B cell (primary cell): ENCODE results near the gene RILPL2. TPM values are rescaled to one million over a fixed set of nuclear protein-coding genes. Genes with fewer than 3 reads are reported as not detected.
"Not testable (repeated sequence)": the region's sequence is repeated elsewhere in the genome, so short reads cannot be mapped to it uniquely, and the experiment has no call there.

Experiments
- ATAC-seq: fragments of 200-7000 bp; cut with Tn5 transposase; one replicate; pipeline ENCODE4 v1.10.0; 2021; ENCODE audit warnings: low read depth, mild to moderate bottlenecking, moderate number of reproducible peaks, moderate library complexity
- CTCF ChIA-PET: fragments of 350-600 bp; sonication (Branson Sonifier 250); formaldehyde crosslinking; loops from one replicate; lab custom pipeline; 2021; ENCODE audit warnings: antibody characterized with exemption, inconsistent platforms; lab: Charles Lee
- POLR2A ChIA-PET: fragments of 350-600 bp; sonication (Branson Sonifier 250); formaldehyde crosslinking; loops from one replicate; lab custom pipeline; 2021; ENCODE audit warnings: antibody characterized with exemption; lab: Charles Lee
- DNase-seq: peaks from one replicate; pipeline ENCODE4 v3.0.0; 2013
- H2AFZ ChIP-seq: 2 replicates; pipeline ENCODE4 v1.6.1; 2012; ENCODE audit warnings: mild to moderate bottlenecking, low read depth, low read length; ENCODE audit not compliant: insufficient read depth, poor library complexity, severe bottlenecking
- H3K27ac ChIP-seq, 2 donors: 1 replicate in 1 of 2; 2 replicates in 1 of 2; pipeline ENCODE4 v1.5.1; 2012 to 2013; ENCODE audit warnings: low read length in 2 of 2, mild to moderate bottlenecking in 2 of 2, moderate library complexity in 1 of 2
- H3K27me3 ChIP-seq, 4 experiments: fragments of 200-600 bp in 1 of 4; sonication (generic) in 1 of 4; replicated peaks in 1 of 4; 1 replicate in 2 of 4; 2 replicates in 2 of 4; pipeline versions ENCODE4 v1.6.1 to v1.7.0; 2013 to 2016; ENCODE audit warnings: low read length in 3 of 4, mild to moderate bottlenecking in 2 of 4, mixed read lengths in 1 of 4, moderate library complexity in 1 of 4; ENCODE audit not compliant: insufficient read depth in 4 of 4, control insufficient read depth in 3 of 4; ENCODE audit errors: control extremely low read depth in 1 of 4
- H3K36me3 ChIP-seq, 2 experiments: replicated peaks in 1 of 2; 1 replicate in 1 of 2; 2 replicates in 1 of 2; pipeline versions ENCODE4 v1.6.1 to v1.7.1; 2013; ENCODE audit warnings: low read length in 1 of 2; ENCODE audit not compliant: insufficient read depth in 2 of 2, control insufficient read depth in 1 of 2; ENCODE audit errors: control extremely low read depth in 1 of 2, extremely low read depth in 1 of 2
- H3K4me1 ChIP-seq, 2 donors: fragments of 200-600 bp in 1 of 2; sonication (generic) in 1 of 2; 1 replicate in 1 of 2; 2 replicates in 1 of 2; pipeline versions ENCODE4 v1.5.1 to v1.6.1; 2013 to 2017; ENCODE audit warnings: low read length in 2 of 2; ENCODE audit not compliant: control insufficient read depth in 2 of 2, insufficient read depth in 2 of 2
- H3K4me2 ChIP-seq: replicated peaks from 2 replicates; pipeline ENCODE3; 2012; ENCODE audit warnings: mild to moderate bottlenecking, low read depth, low read length; ENCODE audit not compliant: poor library complexity, severe bottlenecking
- H3K4me3 ChIP-seq, 5 experiments: fragments of 200-600 bp in 1 of 5; sonication (generic) in 1 of 5; 1 replicate in 3 of 5; 2 replicates in 2 of 5; pipeline versions ENCODE4 v1.5.1 to v1.7.0; 2011 to 2016; ENCODE audit warnings: low read length in 4 of 5, mild to moderate bottlenecking in 4 of 5, low read depth in 2 of 5, control low read depth in 1 of 5, moderate library complexity in 1 of 5; ENCODE audit not compliant: insufficient read depth in 1 of 5; ENCODE audit errors: control extremely low read depth in 1 of 5, extremely low read depth in 1 of 5
- H3K79me2 ChIP-seq: fragments of 200-600 bp; sonication (generic); one replicate; pipeline ENCODE4 v1.6.0; 2016; ENCODE audit warnings: low read length; ENCODE audit not compliant: control insufficient read depth, insufficient read depth
- H3K9ac ChIP-seq: fragments of 200-600 bp; sonication (generic); 2 replicates; pipeline ENCODE4 v1.6.1; 2017; ENCODE audit warnings: mild to moderate bottlenecking, low read length, moderate library complexity
- H3K9me3 ChIP-seq, 3 donors: one replicate each; pipeline versions ENCODE4 v1.6.1 to v1.7.1; 2013; ENCODE audit warnings: low read length in 2 of 3; ENCODE audit not compliant: control insufficient read depth in 2 of 3, insufficient read depth in 1 of 3; ENCODE audit errors: control extremely low read depth in 1 of 3
- H4K20me1 ChIP-seq: 2 replicates; pipeline ENCODE4 v1.6.0; 2012; ENCODE audit warnings: mild to moderate bottlenecking, low read length; ENCODE audit not compliant: insufficient read depth, control insufficient read depth, poor library complexity, severe bottlenecking
- H3K27ac Mint-ChIP-seq: one replicate; pipeline ENCODE4 v1.8.0; 2021; ENCODE audit warnings: mixed read lengths
- H3K27me3 Mint-ChIP-seq: one replicate; pipeline ENCODE4 v1.8.0; 2021; ENCODE audit warnings: mixed read lengths
- H3K4me1 Mint-ChIP-seq: one replicate; pipeline ENCODE4 v1.8.0; 2021; ENCODE audit warnings: mixed read lengths
- H3K4me3 Mint-ChIP-seq: one replicate; pipeline ENCODE4 v1.8.0; 2021; ENCODE audit warnings: mixed read lengths
- H3K9me3 Mint-ChIP-seq: one replicate; pipeline ENCODE4 v1.8.0; 2022; ENCODE audit warnings: mixed read lengths; ENCODE audit not compliant: insufficient read depth
- WGBS: methylation state at CpG from one replicate; pipeline ENCODE4 v1.1.5; 2013; ENCODE audit warnings: missing lambda C conversion rate; ENCODE audit not compliant: insufficient coverage; 5-methylcytosine and 5-hydroxymethylcytosine counted together
- intact Hi-C: fragments of 100-400 bp; cut with micrococcal nuclease; formaldehyde crosslinking; loops from one replicate; pipeline ENCODE4 v1.10.0; 2022
- polyA plus RNA-seq: library from polyadenylated mRNA; depleted of rRNA; stranded (reverse); fragments of >200 nt; gene quantifications from 2 replicates; pipeline ENCODE4 v1.2.3, GENCODE V29; 2012
- total RNA-seq, 2 donors: library from RNA; stranded (reverse); fragments of 120-200 nt in 1 of 2; gene quantifications; 1 replicate in 1 of 2; 2 replicates in 1 of 2; pipeline versions ENCODE4 v1.2.3 to v1.2.4, GENCODE V29; 2013 to 2022

RILPL2 gene
- total and polyA plus RNA-seq, 2 donors (not counting 1 experiment from before 2014, with no cell fraction given) = 4.0 to 12.6 TPM

DNA sequence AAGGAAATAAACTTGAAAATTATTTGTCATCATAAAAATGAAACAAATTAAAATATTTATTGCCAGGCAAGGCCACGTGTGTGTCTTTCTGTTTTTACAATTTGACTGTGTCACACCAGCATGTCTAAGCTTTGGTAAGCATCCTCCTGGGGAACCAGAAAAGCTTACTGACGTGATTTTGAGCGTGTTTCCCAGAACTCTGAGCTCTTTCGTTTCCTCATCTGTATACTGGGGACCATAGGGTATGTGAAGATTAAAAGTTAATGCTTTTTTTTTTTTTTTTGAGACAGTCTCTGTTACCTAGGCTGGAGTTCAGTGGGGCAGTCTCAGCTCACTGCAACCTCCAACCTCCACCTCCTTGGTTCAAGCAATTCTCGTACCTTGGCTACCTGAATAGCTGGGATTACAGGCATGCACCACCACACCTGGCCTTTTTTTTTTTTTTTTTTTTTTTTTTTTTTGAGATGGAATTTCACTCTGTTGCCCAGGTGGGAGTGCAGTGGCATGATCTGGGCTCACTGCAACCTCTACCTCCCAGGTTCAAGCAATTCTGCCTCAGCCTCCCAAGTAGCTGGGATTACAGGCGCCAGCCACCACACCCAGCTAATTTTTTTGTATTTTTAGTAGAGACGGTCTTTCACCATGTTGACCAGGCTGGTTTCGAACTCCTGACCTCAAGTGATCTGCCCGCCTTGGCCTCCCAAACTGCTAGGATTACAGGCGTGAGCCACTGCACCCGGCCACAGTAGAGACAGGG lies 27.0 kb downstream of the RILPL2 start:
- H3K27me3 ChIP-seq, H4K20me1 ChIP-seq, H3K4me3 ChIP-seq, H3K9me3 Mint-ChIP-seq, H3K9me3 ChIP-seq, intact Hi-C loops, H3K27me3 Mint-ChIP-seq, H3K4me2 ChIP-seq, H3K9ac ChIP-seq, H3K4me1 Mint-ChIP-seq, H3K4me3 Mint-ChIP-seq, H3K27ac ChIP-seq, H3K79me2 ChIP-seq, H3K4me1 ChIP-seq, H2AFZ ChIP-seq: not testable (repeated sequence)
- peaks cover 4 to 30% of the 10 kb centered on the region in 2 experiments for H3K36me3 ChIP-seq
- 85% methylated on average over 8 of the region's 11 CpGs for WGBS
- peak; percentile 70 for ATAC-seq
- ChIA-PET POLR2A (interaction anchor here (0.6 to 0.9 kb wide), 4 partner anchors 18 to 237 kb away, joined by 3 to 10 read pairs (median 4); no protein-coding TSS in a partner anchor), CTCF (interaction anchor here (0.9 to 2.0 kb wide), 4 partner anchors 19 to 60 kb away, joined by 3 to 10 read pairs (median 5); partner anchors contain the start of gene KMT5A)
- peak overlapping the region; percentile 59 for H3K27ac Mint-ChIP-seq
- DNase-seq = peak; percentile 37

DNA sequence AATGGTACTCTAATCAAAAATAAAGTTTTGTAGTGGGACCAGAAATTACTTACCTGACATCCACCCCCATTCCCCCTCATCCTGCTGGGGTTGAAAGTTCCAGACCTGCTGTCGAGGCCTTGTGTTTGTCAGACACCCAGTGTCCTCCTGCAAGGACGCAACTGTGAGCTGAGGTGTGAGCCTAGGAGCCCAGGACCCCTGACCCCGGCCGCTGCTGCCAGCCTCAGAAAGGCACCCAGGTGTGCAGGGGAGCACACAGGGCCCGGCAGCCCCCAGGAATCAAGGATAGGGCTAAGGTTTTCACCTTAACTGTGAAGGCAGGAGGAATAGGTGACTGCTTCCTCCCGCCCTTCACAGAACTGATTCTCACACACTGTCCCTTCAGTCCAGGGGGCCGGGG lies 27.9 kb downstream of the RILPL2 start:
- ATAC-seq, H3K4me1 Mint-ChIP-seq, H3K27me3 Mint-ChIP-seq, H3K79me2 ChIP-seq, H3K4me1 ChIP-seq, DNase-seq, H2AFZ ChIP-seq, intact Hi-C loops, H3K27me3 ChIP-seq, H3K9ac ChIP-seq, H3K27ac Mint-ChIP-seq, H3K9me3 ChIP-seq, H4K20me1 ChIP-seq, H3K4me3 ChIP-seq, H3K9me3 Mint-ChIP-seq, H3K4me2 ChIP-seq, H3K4me3 Mint-ChIP-seq, H3K27ac ChIP-seq: not testable (repeated sequence)
- POLR2A ChIA-PET = interaction anchor here (0.6 to 0.9 kb wide), 3 partner anchors 19 to 236 kb away, joined by 3 to 10 read pairs (median 3); no protein-coding TSS in a partner anchor
- CTCF ChIA-PET = interaction anchor here (0.9 to 2.0 kb wide), 4 partner anchors 18 to 60 kb away, joined by 3 to 10 read pairs (median 5); partner anchors contain the start of gene KMT5A
- H3K36me3 ChIP-seq = peaks cover 5 to 38% of the 10 kb centered on the region in 2 experiments
- WGBS = 100% methylated on average over 4 of the region's 7 CpGs

DNA sequence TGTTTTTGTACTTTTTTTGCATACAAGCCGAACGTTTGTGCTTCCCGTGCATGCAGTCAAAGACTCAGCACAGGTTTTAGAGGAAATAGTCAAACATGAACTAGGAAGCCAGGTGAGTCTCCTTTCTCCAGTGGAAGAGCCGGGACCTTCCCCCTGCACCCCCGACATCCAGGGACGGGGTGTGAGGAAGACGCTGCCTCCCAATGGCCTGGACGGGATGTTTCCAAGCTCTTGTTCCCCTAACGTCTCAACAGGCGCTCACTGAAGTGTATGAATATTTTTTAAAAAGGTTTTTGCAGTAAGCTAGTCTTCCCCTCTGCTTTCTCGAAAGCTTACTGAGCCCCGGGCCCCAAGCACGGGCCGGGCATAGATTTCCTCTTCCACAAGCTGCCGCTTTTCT lies 28.6 kb downstream of the RILPL2 start:
- H2AFZ ChIP-seq, H3K27ac Mint-ChIP-seq, H3K27me3 ChIP-seq, ATAC-seq, H3K4me1 ChIP-seq, H3K79me2 ChIP-seq, H3K9me3 Mint-ChIP-seq, H3K27ac ChIP-seq, intact Hi-C loops, H3K4me1 Mint-ChIP-seq, CTCF ChIA-PET, H4K20me1 ChIP-seq, H3K4me3 ChIP-seq, H3K4me3 Mint-ChIP-seq, DNase-seq, H3K9ac ChIP-seq, H3K27me3 Mint-ChIP-seq, H3K4me2 ChIP-seq, POLR2A ChIA-PET, H3K9me3 ChIP-seq: not testable (repeated sequence)
- peaks cover 5 to 44% of the 10 kb centered on the region in 2 experiments for H3K36me3 ChIP-seq
- WGBS = no CpG with 5 or more reads among the region's 15 CpGs

DNA sequence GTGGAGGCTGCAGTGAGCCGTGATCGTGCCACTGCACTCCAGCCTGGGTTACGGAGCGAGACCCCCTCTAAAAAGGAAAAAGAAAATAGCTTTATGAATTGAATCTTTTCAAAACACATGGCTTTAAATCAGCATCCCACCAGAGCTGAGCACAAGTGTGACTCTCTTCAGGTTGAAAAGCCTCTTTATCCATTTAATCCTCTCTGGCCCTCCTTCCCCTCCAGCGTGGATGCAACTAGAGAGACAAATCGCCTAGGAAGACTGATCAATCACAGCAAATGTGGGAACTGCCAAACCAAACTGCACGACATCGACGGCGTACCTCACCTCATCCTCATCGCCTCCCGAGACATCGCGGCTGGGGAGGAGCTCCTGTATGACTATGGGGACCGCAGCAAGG lies 29.2 kb downstream of the RILPL2 start:
- peaks cover 2 to 41% of the 10 kb centered on the region in 2 experiments for H3K36me3 ChIP-seq
- H3K9me3 ChIP-seq, H4K20me1 ChIP-seq, H3K4me3 ChIP-seq, H2AFZ ChIP-seq, intact Hi-C loops, H3K27ac ChIP-seq, H3K9ac ChIP-seq, H3K27me3 ChIP-seq, POLR2A ChIA-PET, H3K4me3 Mint-ChIP-seq, H3K9me3 Mint-ChIP-seq, H3K79me2 ChIP-seq, H3K4me1 ChIP-seq, H3K27me3 Mint-ChIP-seq, H3K27ac Mint-ChIP-seq, DNase-seq, H3K4me2 ChIP-seq, ATAC-seq: not testable (repeated sequence)
- peaks cover 12% of the 10 kb centered on the region for H3K4me1 Mint-ChIP-seq
- WGBS = no CpG with 5 or more reads among the region's 15 CpGs
- CTCF ChIA-PET = interaction anchor here (0.6 kb wide), 1 partner anchor 27 kb away, joined by 5 read pairs; no protein-coding TSS in a partner anchor
